CD4-positive, CD25-positive, alpha-beta regulatory T cell (primary cell): ENCODE measurements around the gene PLBD2. TPM values are rescaled to one million over a fixed set of nuclear protein-coding genes. Genes with fewer than 3 reads are reported as not detected.

ENCODE experiments used
- ATAC-seq, 2 donors: fragments of 150-1000 bp; cut with Tn5 transposase; one replicate each; pipeline ENCODE4 v1.10.0; 2021; ENCODE audit warnings: low read depth in 2 of 2, moderate number of reproducible peaks in 2 of 2, moderate library complexity in 1 of 2
- DNase-seq, 3 donors: peaks; one replicate each; pipeline versions ENCODE4 v3.0.0 to v3.0.0-alpha.2; 2012 to 2022; ENCODE audit warnings: mixed read lengths in 1 of 3
- H3K27ac ChIP-seq: one replicate; pipeline ENCODE4 v1.7.0; 2013; ENCODE audit warnings: mild to moderate bottlenecking, low read length; ENCODE audit not compliant: insufficient read depth, poor library complexity, severe bottlenecking
- H3K27me3 ChIP-seq: one replicate; pipeline ENCODE4 v1.7.0; 2013; ENCODE audit warnings: low read length; ENCODE audit not compliant: control insufficient read depth, insufficient read depth
- H3K36me3 ChIP-seq: one replicate; pipeline ENCODE4 v1.7.0; 2013; ENCODE audit warnings: mild to moderate bottlenecking, low read length, moderate library complexity; ENCODE audit not compliant: control insufficient read depth, insufficient read depth
- H3K4me1 ChIP-seq: 2 replicates; pipeline ENCODE4 v1.7.0; 2013; ENCODE audit warnings: mild to moderate bottlenecking, low read length; ENCODE audit not compliant: insufficient read depth, control insufficient read depth, poor library complexity, severe bottlenecking
- H3K4me3 ChIP-seq: one replicate; pipeline ENCODE4 v1.7.0; 2013; ENCODE audit warnings: low read depth, mild to moderate bottlenecking, low read length, moderate library complexity
- H3K9me3 ChIP-seq, 2 experiments: 1 replicate in 1 of 2; 2 replicates in 1 of 2; pipeline ENCODE4 v1.7.0; 2013; ENCODE audit warnings: low read length in 2 of 2, mild to moderate bottlenecking in 1 of 2, moderate library complexity in 1 of 2; ENCODE audit not compliant: control insufficient read depth in 2 of 2
- H3K27ac Mint-ChIP-seq, 3 donors: one replicate each; pipeline ENCODE4 v1.8.0; 2020 to 2022; ENCODE audit warnings: mild to moderate bottlenecking in 3 of 3, mixed read lengths in 3 of 3, moderate library complexity in 2 of 3
- H3K27me3 Mint-ChIP-seq: one replicate; pipeline ENCODE4 v1.8.0; 2022; ENCODE audit warnings: mild to moderate bottlenecking, mixed read lengths
- H3K36me3 Mint-ChIP-seq: one replicate; pipeline ENCODE4 v1.8.0; 2020; ENCODE audit warnings: mixed read lengths
- H3K4me1 Mint-ChIP-seq, 4 donors: one replicate each; pipeline ENCODE4 v1.8.0; 2020 to 2022; ENCODE audit warnings: mixed read lengths in 4 of 4, mild to moderate bottlenecking in 1 of 4
- H3K4me3 Mint-ChIP-seq, 4 donors: one replicate each; pipeline ENCODE4 v1.8.0; 2020 to 2022; ENCODE audit warnings: mild to moderate bottlenecking in 4 of 4, mixed read lengths in 4 of 4, moderate library complexity in 3 of 4
- H3K9me3 Mint-ChIP-seq, 7 donors: one replicate each; pipeline ENCODE4 v1.8.0; 2020 to 2022; ENCODE audit warnings: mixed read lengths in 7 of 7, mild to moderate bottlenecking in 3 of 7, moderate library complexity in 2 of 7
- polyA plus RNA-seq, 4 donors: library from polyadenylated mRNA; unstranded; fragments of 300-500 nt; fragmentation: Illumina TruSeq; gene quantifications; one replicate each; pipeline ENCODE4 v1.2.3, GENCODE V29; 2021
- total RNA-seq: library from RNA; stranded (reverse); gene quantifications from one replicate; pipeline ENCODE4 v1.2.3, GENCODE V29; 2022

The PLBD2 gene
- total and polyA plus RNA-seq, 5 donors from 2014 or later = 4.9 to 14.4 (median 6.5) TPM

- Mint-ChIP-seq H3K9me3 (no peaks in the 10 kb centered on the region), H3K4me3 (peak overlapping the region in 1 of 4 donors; percentile 47), H3K27ac (no peak overlapping the region), H3K4me1 (no peaks in the 10 kb centered on the region), H3K27me3 (no peaks in the 10 kb centered on the region), H3K36me3 (no peaks in the 10 kb centered on the region)
- DNase-seq (no peak), ATAC-seq (no peak)
- Histone ChIP-seq H3K27me3 (no peaks in the 10 kb centered on the region), H3K4me3 (no peak overlapping the region), H3K36me3 (no peaks in the 10 kb centered on the region), H3K27ac (no peak overlapping the region), H3K4me1 (no peaks in the 10 kb centered on the region), H3K9me3 (no peaks in the 10 kb centered on the region)
Observed at GRCh38 chr12:113395119-113395518, 36.7 kb downstream of the PLBD2 start.

GRCh38 chr12:113396200-113396599 lies 37.8 kb downstream of the PLBD2 start:
- DNase-seq (no peak), ATAC-seq (no peak)
- Mint-ChIP-seq H3K9me3 (no peaks in the 10 kb centered on the region), H3K36me3 (no peaks in the 10 kb centered on the region), H3K27ac (no peak overlapping the region), H3K4me3 (no peak overlapping the region), H3K4me1 (no peaks in the 10 kb centered on the region), H3K27me3 (no peaks in the 10 kb centered on the region)
- Histone ChIP-seq H3K4me1 (no peaks in the 10 kb centered on the region), H3K4me3 (no peak overlapping the region), H3K27me3 (no peaks in the 10 kb centered on the region), H3K27ac (no peak overlapping the region), H3K9me3 (no peaks in the 10 kb centered on the region), H3K36me3 (no peaks in the 10 kb centered on the region)

- Histone ChIP-seq H3K27me3 (no peaks in the 10 kb centered on the region), H3K27ac (no peak overlapping the region), H3K36me3 (no peaks in the 10 kb centered on the region), H3K4me1 (no peaks in the 10 kb centered on the region), H3K9me3 (no peaks in the 10 kb centered on the region), H3K4me3 (no peak overlapping the region)
- H3K36me3 Mint-ChIP-seq = no peaks in the 10 kb centered on the region
- ATAC-seq (no peak), DNase-seq (no peak)
- no peaks in the 10 kb centered on the region for H3K27me3 Mint-ChIP-seq
- H3K27ac Mint-ChIP-seq = no peak overlapping the region
- no peaks in the 10 kb centered on the region for H3K4me1 Mint-ChIP-seq
- no peak overlapping the region for H3K4me3 Mint-ChIP-seq
- no peaks in the 10 kb centered on the region for H3K9me3 Mint-ChIP-seq
Observed at GRCh38 chr12:113396828-113397496, 38.6 kb downstream of the PLBD2 start.

GRCh38 chr12:113397497-113398197 lies 39.3 kb downstream of the PLBD2 start:
- no peak overlapping the region for H3K27ac ChIP-seq
- H3K9me3 ChIP-seq = no peaks in the 10 kb centered on the region
- Mint-ChIP-seq H3K4me1 (no peaks in the 10 kb centered on the region), H3K27me3 (no peaks in the 10 kb centered on the region), H3K4me3 (no peak overlapping the region), H3K9me3 (no peaks in the 10 kb centered on the region), H3K27ac (no peak overlapping the region), H3K36me3 (no peaks in the 10 kb centered on the region)
- H3K4me3 ChIP-seq = no peak overlapping the region
- no peaks in the 10 kb centered on the region for H3K36me3 ChIP-seq
- H3K4me1 ChIP-seq = no peaks in the 10 kb centered on the region
- DNase-seq = no peak
- H3K27me3 ChIP-seq = no peaks in the 10 kb centered on the region
- ATAC-seq = no peak

- DNase-seq = no peak
- Mint-ChIP-seq H3K4me3 (no peak overlapping the region), H3K27ac (no peak overlapping the region), H3K9me3 (no peaks in the 10 kb centered on the region), H3K4me1 (no peaks in the 10 kb centered on the region), H3K36me3 (no peaks in the 10 kb centered on the region), H3K27me3 (no peaks in the 10 kb centered on the region)
- H3K36me3 ChIP-seq = no peaks in the 10 kb centered on the region
- no peak overlapping the region for H3K27ac ChIP-seq
- ATAC-seq = no peak
- no peaks in the 10 kb centered on the region for H3K4me1 ChIP-seq
- H3K27me3 ChIP-seq = no peaks in the 10 kb centered on the region
- no peak overlapping the region for H3K4me3 ChIP-seq
- H3K9me3 ChIP-seq = no peaks in the 10 kb centered on the region
Observed at GRCh38 chr12:113398346-113399290, 40.2 kb downstream of the PLBD2 start.

GRCh38 chr12:113399490-113399889 lies 41.1 kb downstream of the PLBD2 start:
- Mint-ChIP-seq H3K27ac (no peak overlapping the region), H3K36me3 (no peaks in the 10 kb centered on the region), H3K4me3 (no peak overlapping the region), H3K9me3 (no peaks in the 10 kb centered on the region), H3K4me1 (peaks cover 0 to 2% (median 0%) of the 10 kb centered on the region in 4 donors), H3K27me3 (peaks cover 4% of the 10 kb centered on the region)
- DNase-seq (no peak), ATAC-seq (no peak)
- Histone ChIP-seq H3K27me3 (no peaks in the 10 kb centered on the region), H3K36me3 (no peaks in the 10 kb centered on the region), H3K4me1 (no peaks in the 10 kb centered on the region), H3K4me3 (no peak overlapping the region), H3K27ac (no peak overlapping the region), H3K9me3 (no peaks in the 10 kb centered on the region)

GRCh38 chr12:113400362-113400761 lies 42.0 kb downstream of the PLBD2 start:
- Mint-ChIP-seq H3K36me3 (no peaks in the 10 kb centered on the region), H3K9me3 (no peaks in the 10 kb centered on the region), H3K4me3 (no peak overlapping the region), H3K27ac (no peak overlapping the region), H3K27me3 (peaks cover 7% of the 10 kb centered on the region), H3K4me1 (peaks cover 0 to 2% (median 0%) of the 10 kb centered on the region in 4 donors)
- Histone ChIP-seq H3K9me3 (no peaks in the 10 kb centered on the region), H3K4me3 (no peak overlapping the region), H3K27ac (no peak overlapping the region), H3K4me1 (no peaks in the 10 kb centered on the region), H3K27me3 (no peaks in the 10 kb centered on the region), H3K36me3 (no peaks in the 10 kb centered on the region)
- DNase-seq (no peak), ATAC-seq (no peak)
